NOMO-1 (cell line): ENCODE data around the gene SLIT3.
A peak's percentile ranks its signal among the peaks of the same experiment; 100 is the strongest.

Experiments
- DNase-seq, 2 experiments: peaks; one replicate each; lab custom pipeline; 2025; ENCODE audit not compliant: unreplicated experiment in 2 of 2; lab: John Stamatoyannopoulos, UW

Gene SLIT3

DNA sequence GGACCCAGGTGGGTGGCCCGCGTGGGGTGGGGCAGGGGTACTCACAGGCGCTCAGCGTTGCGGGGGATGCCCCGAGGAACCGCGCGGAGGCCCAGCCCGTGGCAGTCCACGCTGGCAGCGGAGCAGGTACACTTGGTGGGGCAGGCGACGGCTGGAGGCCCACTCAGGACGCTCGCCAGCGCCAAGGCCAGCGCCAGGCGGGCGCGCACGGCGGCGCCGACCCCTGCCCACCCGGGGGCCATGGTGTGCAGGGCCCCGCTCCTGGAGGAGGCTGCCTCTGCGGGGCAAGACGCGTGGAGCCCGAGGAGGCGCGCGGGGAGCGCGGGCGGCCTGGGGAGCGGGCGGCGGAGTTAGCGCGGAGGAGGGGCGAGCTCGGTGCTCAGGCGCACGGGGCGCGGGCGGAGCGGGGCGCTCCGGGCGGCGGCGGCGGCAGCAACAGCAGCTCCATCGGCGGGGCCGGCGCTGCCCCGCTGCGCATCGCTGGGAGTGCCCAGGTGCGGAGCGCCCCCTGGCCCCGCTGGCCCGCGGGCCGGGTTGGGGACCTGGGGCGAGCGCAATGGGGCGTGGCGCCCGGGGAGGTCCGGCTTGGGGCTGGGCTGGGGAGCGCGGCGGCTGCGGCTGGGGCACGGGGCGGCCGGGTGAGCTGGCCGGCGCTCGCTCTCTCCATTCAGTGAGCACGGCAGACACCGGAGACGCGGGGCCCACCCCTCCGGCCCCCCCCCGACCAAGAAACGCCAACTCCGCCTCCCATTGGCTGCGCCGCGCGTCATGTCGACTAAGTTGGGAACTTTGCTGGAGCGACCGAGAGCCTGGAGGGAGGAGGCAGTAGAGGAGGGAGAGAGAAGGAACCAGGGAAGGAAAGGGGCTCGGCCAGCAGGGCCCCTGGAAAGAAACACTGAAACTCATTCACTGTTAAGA, at the start of gene SLIT3:
Gene SLIT3 (minus strand): TSS at position 672 of the 918 bp plus-strand sequence. CDS start 430 bp downstream, at position 242.
- no peak for DNase-seq

DNA sequence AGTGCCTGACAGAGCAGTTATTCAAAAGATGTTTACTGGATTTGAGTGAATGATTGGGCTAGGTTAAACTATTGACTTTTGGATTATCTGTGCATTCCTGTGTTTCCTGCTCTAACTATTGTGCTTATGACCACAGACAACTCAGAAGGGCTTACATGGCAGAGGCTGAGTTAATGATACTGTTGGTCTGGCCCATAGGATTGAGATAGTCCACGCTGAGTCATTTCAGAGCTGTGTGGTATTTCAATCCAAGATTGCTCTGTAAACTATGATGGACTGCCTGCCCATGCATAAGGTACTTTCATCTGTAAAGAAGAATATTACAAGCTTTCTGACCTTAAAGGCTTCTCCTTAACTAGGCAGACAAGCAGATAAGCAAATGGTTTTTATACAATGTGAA, 49.1 kb upstream of the SLIT3 start:
- no peak for DNase-seq

DNA sequence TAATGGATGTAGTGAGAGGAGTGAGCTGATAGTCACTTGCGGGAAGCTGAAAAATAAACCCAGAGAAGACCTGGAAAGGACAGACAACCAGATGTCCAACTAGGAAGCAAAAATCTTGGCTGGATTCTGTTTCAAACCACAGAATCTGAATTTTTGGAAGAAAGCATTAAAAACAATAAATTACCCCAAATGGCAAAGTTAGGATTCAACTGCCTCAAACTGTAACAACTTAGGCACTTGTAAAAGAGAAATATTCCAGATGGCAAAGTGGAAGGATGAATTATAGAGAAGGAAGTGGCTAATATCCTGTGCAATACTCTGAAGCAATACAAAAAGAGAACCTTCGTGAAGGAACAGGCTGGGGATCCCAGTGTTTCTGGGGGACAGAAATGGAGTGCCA, 46.8 kb upstream of the SLIT3 start:
- no peak for DNase-seq

DNA sequence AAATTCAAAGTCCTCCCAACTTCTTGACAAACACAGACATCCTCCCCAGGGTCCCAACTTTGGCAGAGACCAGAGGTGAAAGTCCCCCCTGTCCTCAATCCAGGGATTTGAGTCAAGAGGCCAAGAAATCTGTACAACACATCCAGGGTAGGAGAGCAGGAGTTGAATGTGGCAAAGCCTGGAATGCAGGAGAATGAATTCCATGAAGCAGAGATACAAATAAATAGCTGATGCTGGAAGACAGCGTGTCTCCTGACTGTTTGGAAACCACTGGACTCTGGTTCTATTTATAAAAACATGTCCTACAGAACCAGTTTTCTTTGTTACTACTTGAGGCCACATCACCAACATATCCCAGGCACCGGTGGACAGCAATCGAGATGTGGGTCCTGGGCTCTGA, 43.7 kb upstream of the SLIT3 start:
- no peak for DNase-seq

DNA sequence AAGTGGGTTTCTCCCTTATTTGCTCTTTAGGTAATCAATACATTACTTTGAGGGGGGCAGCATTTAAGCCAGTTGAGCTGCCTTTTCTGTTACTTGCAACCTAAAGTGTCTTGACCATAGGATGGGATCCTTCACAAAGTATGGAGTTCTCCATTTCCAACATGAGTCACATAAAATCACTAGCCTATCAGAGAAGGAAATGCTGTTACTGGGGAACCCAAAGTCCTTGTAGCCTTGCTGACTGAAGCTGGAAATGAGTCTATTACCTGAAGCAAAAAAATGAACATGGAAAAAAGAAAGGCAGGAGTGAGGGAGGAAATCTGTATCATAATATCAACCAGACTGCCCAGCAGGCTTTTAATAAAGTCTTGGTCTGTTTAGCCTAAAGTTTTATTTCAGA, 42.8 kb upstream of the SLIT3 start:
- no peak for DNase-seq

DNA sequence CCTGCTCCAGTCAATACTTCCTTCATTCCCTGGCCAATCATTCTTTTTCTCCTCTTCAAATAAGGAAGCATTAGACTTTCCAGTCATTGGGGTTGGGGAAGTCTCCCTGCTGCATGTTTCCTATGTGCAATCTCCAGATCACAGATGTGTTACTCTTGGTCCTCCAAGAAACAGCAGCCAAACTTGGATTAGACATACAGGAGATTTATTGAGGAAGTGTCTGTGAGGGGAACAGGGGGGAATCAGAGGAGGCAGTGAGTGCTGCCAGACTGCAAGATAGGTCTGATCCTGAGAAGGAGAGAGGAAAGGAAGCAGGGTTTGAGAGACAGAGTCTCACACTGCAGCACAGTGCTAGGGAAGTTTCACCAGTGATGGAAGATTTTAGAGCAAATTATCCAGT, 40.6 kb upstream of the SLIT3 start:
- DNase-seq, result no peak

DNA sequence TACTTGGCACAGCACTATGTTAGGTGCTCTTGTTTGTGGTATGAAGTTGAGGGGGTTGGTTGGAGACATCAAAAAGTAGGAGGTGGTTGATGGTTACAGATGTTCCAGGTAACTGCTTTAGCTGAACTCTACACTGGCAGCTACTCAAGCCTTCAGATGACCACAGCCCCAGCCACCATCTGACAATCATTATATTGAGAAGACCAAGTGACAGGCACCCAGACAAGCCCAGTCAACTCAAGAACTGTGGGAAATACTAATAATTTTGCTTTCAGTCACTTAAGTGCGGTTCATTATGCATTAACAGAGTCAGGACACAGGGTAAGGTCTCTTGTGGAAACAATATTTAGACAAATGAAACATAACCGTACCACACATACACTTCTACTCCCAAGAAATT, 38.9 kb upstream of the SLIT3 start:
- DNase-seq, result no peak

DNA sequence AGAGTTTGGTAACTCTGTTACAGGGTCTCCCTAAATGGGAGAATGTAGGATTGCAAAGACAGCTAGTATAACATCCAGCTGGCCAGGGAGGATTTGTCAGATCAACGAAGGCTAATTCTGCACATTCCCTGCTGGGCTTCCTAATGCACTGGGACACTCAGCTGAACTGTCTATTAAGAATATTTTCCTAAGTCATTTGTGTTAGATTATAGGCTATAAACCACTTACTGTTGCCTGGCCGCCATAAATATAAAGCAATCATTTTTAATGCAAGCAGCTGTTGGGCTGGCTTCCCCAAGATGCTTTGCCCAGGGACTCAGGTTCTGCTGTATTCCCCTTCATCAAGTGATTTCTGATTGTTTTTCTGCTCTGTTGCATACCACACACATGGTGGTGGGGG, 35.3 kb upstream of the SLIT3 start:
- no peak for DNase-seq

DNA sequence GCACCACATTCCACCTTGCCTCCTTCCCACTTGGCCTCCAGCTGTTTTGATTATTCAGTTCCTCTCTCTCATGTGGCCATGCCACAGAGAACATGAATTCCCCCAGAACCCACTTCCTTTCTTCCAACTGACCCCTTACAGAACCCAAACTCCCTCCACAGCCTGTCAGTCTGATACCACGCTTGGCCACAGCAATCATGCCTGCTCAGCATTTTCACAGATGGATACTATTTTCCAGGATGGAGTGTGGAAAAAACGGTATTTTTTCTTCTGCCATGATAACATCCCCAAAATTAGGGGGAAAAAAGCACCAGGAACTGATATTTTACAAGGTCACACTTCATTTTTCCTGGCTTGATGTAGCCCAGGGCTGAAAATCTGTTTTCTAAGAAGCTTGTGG, 34.9 kb upstream of the SLIT3 start:
- no peak for DNase-seq

DNA sequence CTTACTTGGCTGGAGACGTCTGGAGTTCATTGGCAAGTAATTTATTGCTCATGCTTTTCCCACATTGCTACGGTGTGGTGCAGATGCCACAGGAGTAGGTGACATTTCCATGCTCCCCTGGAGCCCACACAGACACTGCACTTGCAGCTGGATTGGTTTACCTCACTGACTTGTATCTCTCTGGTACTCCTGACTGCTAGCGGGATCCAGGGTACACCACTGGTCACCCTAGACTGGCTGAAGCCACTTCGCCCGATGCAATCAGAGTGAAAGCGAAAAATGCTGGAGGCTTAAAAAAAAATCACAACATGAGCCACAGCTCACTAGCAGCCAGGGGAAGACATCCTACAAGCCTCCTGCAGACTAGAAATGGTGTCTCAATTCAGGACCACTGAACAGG, 32.6 kb upstream of the SLIT3 start:
- no peak for DNase-seq

DNA sequence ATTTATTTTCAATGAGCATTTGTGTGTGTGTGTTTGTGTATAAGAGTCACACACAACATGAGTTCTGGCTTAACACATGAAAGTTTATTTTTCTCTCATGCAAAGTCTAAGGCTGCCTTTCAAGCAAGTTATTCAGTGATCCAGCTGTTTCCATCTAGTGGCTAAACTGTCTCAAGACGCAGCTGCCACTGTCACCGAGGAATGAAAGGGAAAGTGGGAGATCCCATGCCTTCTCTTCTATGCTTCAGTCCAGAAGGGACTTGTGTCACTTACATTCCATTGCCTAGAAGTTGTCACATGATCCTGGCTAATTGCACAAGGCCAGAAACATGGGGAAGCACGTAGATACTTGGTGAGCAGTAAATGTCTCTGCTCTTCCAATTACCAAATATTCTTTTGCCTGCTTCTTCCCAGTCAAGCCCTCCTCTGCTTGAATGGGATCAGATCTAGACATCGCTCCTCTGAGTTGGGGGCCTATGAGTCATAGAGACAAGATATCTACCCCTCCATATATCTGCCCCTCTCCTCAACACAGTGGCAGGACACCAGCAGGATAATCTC, 30.4 kb upstream of the SLIT3 start:
- DNase-seq, result no peak

DNA sequence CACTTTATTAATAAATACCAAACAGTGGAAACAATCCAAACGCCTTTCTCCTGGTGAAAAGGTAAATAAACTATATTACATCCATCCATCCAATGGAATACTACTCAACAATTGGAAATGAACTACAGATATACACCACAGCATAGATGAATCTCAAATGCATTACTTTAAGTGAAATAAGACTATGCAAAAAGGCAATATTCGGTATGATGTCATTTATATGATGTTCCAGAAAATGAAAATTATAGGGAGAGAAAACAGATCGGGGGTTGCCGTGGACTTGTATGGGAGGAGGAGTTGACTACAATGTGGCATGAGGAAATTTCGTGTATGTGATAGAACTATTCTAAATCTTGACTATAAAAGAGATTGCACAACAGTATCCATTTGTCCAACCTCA, 27.5 kb upstream of the SLIT3 start:
- DNase-seq, result no peak

DNA sequence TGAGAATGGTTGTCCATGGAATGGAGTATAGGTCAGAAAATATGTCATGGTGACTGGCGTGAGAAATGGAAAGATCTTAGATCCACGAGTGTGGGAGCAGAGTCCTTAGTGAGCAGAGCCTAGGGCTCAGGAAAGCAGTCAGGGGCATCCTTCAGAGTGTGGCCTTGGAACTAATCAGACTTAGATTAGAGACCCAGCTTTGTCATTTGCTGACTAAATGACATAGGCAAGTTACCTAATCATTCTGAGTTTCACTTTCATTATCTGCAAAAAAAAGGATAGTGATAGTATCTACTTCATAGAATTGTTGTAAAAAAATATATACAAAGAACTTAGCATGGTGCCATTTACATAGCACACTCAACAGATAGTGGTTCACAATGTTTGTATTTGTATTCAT, 24.3 kb upstream of the SLIT3 start:
- no peak for DNase-seq

DNA sequence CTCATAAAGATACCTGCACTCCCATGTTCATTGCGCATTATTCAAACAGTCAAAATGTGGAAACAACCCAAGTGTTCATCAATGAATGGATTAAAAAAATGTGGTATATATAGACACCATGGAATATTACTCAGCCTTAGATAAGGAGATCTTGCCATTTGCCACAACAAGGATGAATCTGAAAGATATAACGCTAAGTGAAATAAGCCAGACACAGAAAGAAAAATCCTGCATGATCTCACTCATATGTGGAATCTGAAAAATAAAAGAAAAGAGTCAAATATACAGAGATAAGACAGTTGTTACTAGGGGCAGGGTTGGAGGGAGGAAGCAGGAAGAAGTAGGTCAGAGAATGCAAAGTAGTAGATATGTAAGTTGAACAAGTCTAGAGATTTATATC, 17.6 kb upstream of the SLIT3 start:
- DNase-seq, result no peak

DNA sequence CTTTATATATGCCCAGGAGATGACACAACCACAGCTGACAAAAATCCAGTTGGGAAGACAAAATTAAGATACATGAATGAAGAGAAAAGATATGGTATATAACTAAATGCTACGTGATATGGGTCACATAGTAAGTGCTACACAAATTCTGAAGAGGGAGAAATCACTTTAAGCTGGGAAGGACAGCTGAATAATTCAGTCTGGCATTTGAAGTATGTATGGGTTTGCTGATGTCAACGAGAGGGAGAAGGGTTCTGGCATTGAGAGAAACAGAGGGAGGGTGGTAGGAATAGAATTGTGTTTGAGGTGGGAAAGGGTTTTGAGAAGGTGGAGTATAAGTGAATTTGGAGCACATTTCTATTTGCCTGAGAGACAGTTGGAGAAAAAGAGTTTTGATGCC, 6.7 kb upstream of the SLIT3 start:
- DNase-seq, result no peak

DNA sequence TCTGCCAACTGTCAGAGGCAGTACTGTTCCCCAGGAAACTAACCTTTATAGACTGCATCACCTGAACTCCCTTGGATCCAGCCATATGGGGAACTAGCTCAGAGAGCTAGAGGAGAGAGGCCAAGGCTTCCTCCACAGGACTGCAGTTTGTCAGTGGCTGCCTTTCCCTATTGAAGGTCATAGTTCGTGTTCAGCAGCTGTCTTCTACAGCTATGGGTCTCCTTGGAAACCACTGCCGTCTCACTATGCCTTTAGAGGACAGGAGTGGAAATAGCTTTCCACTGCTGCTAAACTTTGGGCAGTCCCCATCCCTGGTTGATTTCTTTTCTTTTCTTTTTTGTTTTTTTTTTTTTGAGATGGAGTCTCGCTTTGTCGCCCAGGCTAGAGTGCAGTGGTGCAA, 4.4 kb upstream of the SLIT3 start:
- no peak for DNase-seq

DNA sequence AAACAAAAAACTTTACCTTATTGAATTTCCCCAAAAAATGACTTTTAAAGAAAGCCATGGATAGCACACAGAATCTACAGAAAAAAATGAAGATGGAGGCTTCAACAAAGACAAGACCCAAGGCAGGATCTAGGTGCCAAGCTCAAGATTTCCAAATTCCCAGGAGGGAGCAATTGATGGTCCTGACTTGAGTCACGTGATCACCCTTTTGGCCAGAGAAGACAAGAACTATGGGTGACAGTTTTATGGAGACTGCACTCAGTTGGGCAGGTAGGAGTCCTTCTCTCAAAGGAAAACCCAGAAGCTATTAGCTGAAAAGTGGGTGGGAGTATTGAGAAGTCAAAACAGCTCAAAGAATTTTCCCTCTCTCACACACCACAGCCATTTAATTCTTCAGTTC, 3.2 kb upstream of the SLIT3 start:
- DNase-seq, result no peak

DNA sequence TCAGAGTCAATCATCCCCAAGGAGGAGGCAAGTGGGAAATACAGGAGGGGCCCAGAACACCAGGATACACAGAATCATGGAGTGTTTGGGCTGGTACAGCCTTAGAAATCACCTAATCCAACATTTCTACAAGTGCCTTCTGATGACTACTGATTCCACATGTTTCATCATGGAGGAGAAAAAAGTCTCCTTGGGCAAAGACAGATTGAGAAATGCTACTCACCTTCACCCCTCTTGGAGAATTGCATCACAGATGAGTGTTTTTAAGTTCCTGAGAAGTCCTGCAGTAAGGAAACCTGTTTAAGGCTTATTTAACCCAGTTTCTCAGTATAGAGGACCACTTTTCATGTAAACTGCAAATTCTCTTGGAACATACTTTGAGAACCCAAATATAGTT, 2.2 kb upstream of the SLIT3 start:
- no peak for DNase-seq

DNA sequence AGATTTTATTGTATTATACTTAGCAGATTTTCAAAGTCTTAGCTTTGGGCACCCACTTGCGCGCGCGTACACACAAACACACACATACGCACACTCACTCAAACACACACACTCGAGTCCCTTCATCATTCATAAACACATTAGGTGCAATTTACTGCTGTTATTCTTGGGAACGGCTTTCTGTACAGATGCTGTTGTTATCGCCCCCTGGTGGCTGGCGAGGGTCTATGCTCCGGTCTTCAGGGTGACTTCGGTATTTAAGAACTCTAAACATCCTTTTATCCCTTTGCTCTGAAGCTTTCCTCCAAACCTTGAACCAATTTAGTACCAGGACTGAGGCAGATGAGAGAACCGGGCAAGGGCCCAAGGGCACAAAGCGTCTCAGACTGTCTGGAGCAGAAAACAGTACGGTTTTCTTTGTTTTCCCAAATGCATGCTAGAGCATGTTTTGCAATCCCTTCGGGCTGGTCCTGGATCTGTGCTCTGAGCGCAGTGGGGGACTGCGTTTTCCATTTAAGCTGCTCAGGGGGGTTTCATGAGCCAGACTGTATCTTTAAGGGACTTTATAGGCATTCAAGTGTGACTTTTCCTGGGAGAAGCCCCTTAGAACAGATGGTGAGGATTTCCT, 1.7 kb upstream of the SLIT3 start:
- DNase-seq, result peak in 1 of 2 experiments; percentile 43

DNA sequence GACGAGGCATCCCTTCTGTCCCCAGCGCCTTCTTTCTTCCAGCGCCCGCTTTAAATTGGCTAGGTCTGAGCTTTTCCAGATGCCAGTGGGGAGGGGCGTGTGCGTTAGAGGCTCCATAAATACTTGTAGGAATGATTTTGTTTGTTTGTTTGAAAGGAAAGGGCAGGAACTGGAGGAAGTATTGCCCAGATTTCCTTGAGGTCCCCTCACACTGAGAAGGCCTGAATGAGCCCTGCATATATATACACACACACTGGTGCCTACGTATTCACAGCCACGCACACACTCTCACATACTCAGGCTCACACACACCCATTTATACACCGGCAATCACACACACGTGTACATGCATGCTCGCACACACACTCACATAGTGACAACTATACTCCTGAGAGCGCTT, 1.0 kb upstream of the SLIT3 start:
- no peak for DNase-seq

DNA sequence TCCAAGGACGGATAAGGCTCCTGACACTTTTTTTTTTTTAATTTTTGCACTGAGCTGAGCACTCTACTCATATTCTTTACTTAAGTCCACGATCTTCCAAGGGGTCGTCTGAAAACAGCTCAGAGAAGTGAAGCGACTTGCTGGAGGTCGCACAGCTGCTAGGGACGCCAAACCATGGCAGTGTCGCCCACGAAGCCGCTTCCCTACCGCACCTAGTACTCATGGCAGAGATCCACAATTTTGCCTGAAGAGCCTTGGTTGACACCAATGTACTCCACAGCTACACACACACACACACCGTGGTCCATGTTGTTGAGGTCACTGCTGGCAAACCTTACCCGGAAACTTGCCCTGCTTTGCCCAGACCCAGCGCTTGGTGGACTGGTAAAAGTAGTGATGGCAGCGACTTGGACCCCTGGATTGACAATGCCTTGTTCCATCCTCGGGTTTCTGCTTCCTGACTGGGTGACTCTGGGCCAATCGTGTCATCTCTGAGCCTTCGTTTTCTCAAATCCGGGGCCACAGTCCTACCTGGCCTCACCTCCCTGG, 521 bp upstream of the SLIT3 start:
- no peak for DNase-seq
